Mesothelial cell of epicardium (in vitro differentiated cells): ENCODE results near the gene OGFOD3. TPM values are rescaled to one million over a fixed set of nuclear protein-coding genes. Genes with fewer than 3 reads are reported as not detected.

Experiments used
- DNase-seq, 2 experiments: peaks; one replicate each; pipeline ENCODE4 v3.0.0; 2021; ENCODE audit warnings: low spot score in 2 of 2; ENCODE audit not compliant: unreplicated experiment in 2 of 2
- H3K27ac Mint-ChIP-seq: 2 replicates; pipeline ENCODE4 v1.8.0; 2021; ENCODE audit warnings: mixed read lengths
- H3K27me3 Mint-ChIP-seq: 2 replicates; pipeline ENCODE4 v1.8.0; 2021; ENCODE audit warnings: low read depth, mixed read lengths
- H3K36me3 Mint-ChIP-seq: 2 replicates; pipeline ENCODE4 v1.8.0; 2021; ENCODE audit warnings: mixed read lengths
- H3K4me1 Mint-ChIP-seq: 2 replicates; pipeline ENCODE4 v1.8.0; 2021; ENCODE audit warnings: mixed read lengths
- H3K4me3 Mint-ChIP-seq: 2 replicates; pipeline ENCODE4 v1.8.0; 2021; ENCODE audit warnings: mild to moderate bottlenecking, moderate library complexity, mixed read lengths
- H3K9me3 Mint-ChIP-seq: 2 replicates; pipeline ENCODE4 v1.8.0; 2021; ENCODE audit warnings: mixed read lengths
- CTCF ChIP-seq: fragments of 200-600 bp; sonication (generic); IDR thresholded peaks from one replicate; pipeline ENCODE4 v1.5.0; 2021; ENCODE audit warnings: antibody characterized with exemption; ENCODE audit not compliant: unreplicated experiment
- total RNA-seq: library from RNA; stranded (reverse); gene quantifications from 3 replicates; pipeline ENCODE4 v1.2.1, GENCODE V29; 2021

OGFOD3 gene
- total RNA-seq, 1 donor from 2014 or later = 36.6 TPM

- H3K27me3 Mint-ChIP-seq = no peaks in the 10 kb centered on the region
- H3K4me3 Mint-ChIP-seq = no peak overlapping the region
- H3K4me1 Mint-ChIP-seq = peaks cover 6% of the 10 kb centered on the region
- no peaks in the 10 kb centered on the region for H3K9me3 Mint-ChIP-seq
- H3K27ac Mint-ChIP-seq = no peak overlapping the region
- H3K36me3 Mint-ChIP-seq = peaks cover 3% of the 10 kb centered on the region
- TF ChIP-seq CTCF = no peak
- DNase-seq = no peak
Measured at GRCh38 chr17:82444941-82445521, 26.6 kb upstream of the OGFOD3 start.

- Mint-ChIP-seq H3K4me1 (peaks cover under 1% of the 10 kb centered on the region), H3K9me3 (no peaks in the 10 kb centered on the region), H3K27me3 (no peaks in the 10 kb centered on the region), H3K36me3 (peaks cover 3% of the 10 kb centered on the region), H3K27ac (no peak overlapping the region), H3K4me3 (no peak overlapping the region)
- DNase-seq = no peak
- TF ChIP-seq CTCF = no peak
Measured at GRCh38 chr17:82444284-82444893, 26.0 kb upstream of the OGFOD3 start.

- H3K4me3 Mint-ChIP-seq = no peak overlapping the region
- no peak overlapping the region for H3K27ac Mint-ChIP-seq
- DNase-seq = no peak
- H3K27me3 Mint-ChIP-seq = no peaks in the 10 kb centered on the region
- no peak for TF ChIP-seq CTCF
- no peaks in the 10 kb centered on the region for H3K4me1 Mint-ChIP-seq
- peaks cover 3% of the 10 kb centered on the region for H3K36me3 Mint-ChIP-seq
- no peaks in the 10 kb centered on the region for H3K9me3 Mint-ChIP-seq
Measured at GRCh38 chr17:82443465-82444283, 25.3 kb upstream of the OGFOD3 start.

GRCh38 chr17:82442643-82443464, 24.5 kb upstream of the OGFOD3 start:
- H3K4me1 Mint-ChIP-seq = no peaks in the 10 kb centered on the region
- no peaks in the 10 kb centered on the region for H3K9me3 Mint-ChIP-seq
- H3K27ac Mint-ChIP-seq = no peak overlapping the region

More at GRCh38 chr17:82442643-82443464, 24.5 kb upstream of the OGFOD3 start:
- peaks cover 3% of the 10 kb centered on the region for H3K36me3 Mint-ChIP-seq
- H3K27me3 Mint-ChIP-seq = no peaks in the 10 kb centered on the region
- no peak overlapping the region for H3K4me3 Mint-ChIP-seq
- DNase-seq = no peak
- TF ChIP-seq CTCF = no peak
